Measurements from ENCODE around the gene ZNF385B.

ZNF385B gene

GRCh38 chr2:179849719-179850118 is 11.7 kb downstream of the ZNF385B start:
- no peak overlapping the region for H3K4me3 ChIP-seq (ENCODE audit: low read depth, low read length)
- DNase-seq (ENCODE audit: low read depth), result no peak
- TF ChIP-seq CTCF (IDR thresholded peaks at IDR 0.05; ENCODE audit: low read depth, low read length, missing control alignments), result no peak
- in situ Hi-C loops (cut with HindIII; ENCODE audit: low sequenced_read_pairs), result no loop called here

- in situ Hi-C loops (cut with HindIII; ENCODE audit: low sequenced_read_pairs), result no loop called here
- no peak for TF ChIP-seq CTCF (IDR thresholded peaks at IDR 0.05; ENCODE audit: low read depth, low read length, missing control alignments)
- no peak overlapping the region for H3K4me3 ChIP-seq (ENCODE audit: low read depth, low read length)
- no peak for DNase-seq (ENCODE audit: low read depth)
Observed at GRCh38 chr2:179843541-179843940, 17.9 kb downstream of the ZNF385B start.

- DNase-seq (ENCODE audit: low read depth), result peak; percentile 19
- in situ Hi-C loops (cut with HindIII; ENCODE audit: low sequenced_read_pairs), result no loop called here
- TF ChIP-seq CTCF (IDR thresholded peaks at IDR 0.05; ENCODE audit: low read depth, low read length, missing control alignments), result peak; percentile 70
- H3K4me3 ChIP-seq (ENCODE audit: low read depth, low read length), result no peak overlapping the region
Observed at GRCh38 chr2:179842498-179843153, 18.8 kb downstream of the ZNF385B start.

- in situ Hi-C loops (cut with HindIII; ENCODE audit: low sequenced_read_pairs), result no loop called here
- no peak for DNase-seq (ENCODE audit: low read depth)
- TF ChIP-seq CTCF (IDR thresholded peaks at IDR 0.05; ENCODE audit: low read depth, low read length, missing control alignments), result no peak
- H3K4me3 ChIP-seq (ENCODE audit: low read depth, low read length), result no peak overlapping the region
Observed at GRCh38 chr2:179840840-179841239, 20.6 kb downstream of the ZNF385B start.

GRCh38 chr2:179837408-179837807 is 24.0 kb downstream of the ZNF385B start:
- no peak for TF ChIP-seq CTCF (IDR thresholded peaks at IDR 0.05; ENCODE audit: low read depth, low read length, missing control alignments)
- in situ Hi-C loops (cut with HindIII; ENCODE audit: low sequenced_read_pairs), result loop anchor here (5.0 kb wide), 1 partner anchor 65 kb away; no protein-coding TSS in a partner anchor
- no peak overlapping the region for H3K4me3 ChIP-seq (ENCODE audit: low read depth, low read length)
- DNase-seq (ENCODE audit: low read depth), result peak; percentile 71

- in situ Hi-C loops (cut with HindIII; ENCODE audit: low sequenced_read_pairs), result no loop called here
- no peak for TF ChIP-seq CTCF (IDR thresholded peaks at IDR 0.05; ENCODE audit: low read depth, low read length, missing control alignments)
- no peak overlapping the region for H3K4me3 ChIP-seq (ENCODE audit: low read depth, low read length)
- no peak for DNase-seq (ENCODE audit: low read depth)
Observed at GRCh38 chr2:179830043-179830787, 31.2 kb downstream of the ZNF385B start.

Measured in astrocyte of the cerebellum (primary cell).